LoVo (cell line): ENCODE data around the gene FRYL.

Experiments used
- DNase-seq: peaks from one replicate; pipeline ENCODE4 v3.0.0-alpha.2; 2016; ENCODE audit warnings: low spot score

FRYL gene

DNA sequence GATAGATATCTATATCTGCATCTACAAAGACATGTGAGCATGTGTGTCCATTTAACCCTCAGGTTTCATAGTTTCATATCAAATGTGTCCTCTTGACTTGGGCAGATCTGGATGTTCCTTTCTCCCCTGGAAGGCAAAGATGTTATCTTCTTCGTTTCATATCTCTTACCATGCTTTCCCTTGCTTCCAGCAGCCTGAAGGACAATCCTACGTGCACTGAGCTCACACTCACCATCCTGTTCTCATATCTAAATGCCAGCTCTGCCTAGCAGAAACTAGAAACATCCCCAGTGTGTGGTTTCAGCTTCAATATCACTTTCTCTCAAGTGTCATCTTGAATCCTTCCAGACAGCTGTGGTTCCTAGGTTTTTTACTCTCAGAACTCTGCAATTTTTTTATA is 223.8 kb downstream of the FRYL start:
- DNase-seq = no peak

DNA sequence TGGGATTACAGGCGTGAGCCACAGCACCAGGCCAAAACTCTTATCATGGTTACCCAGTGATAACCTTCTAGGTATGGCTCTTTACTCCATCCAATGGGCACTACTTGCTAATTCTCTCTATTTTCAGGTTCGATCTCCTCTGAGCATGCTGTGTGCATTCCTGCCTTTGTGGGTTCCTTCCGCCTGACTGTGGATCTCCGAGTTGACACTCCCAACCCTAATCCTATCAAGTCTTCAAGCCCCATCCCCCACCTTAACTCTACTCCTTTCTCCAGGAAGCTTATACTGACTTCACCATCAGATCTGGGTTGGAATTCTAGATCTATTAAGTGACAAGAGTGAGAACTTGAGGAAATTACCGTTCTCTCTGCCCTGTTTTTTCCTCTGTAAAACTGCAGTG is 225.5 kb downstream of the FRYL start:
- DNase-seq = no peak

DNA sequence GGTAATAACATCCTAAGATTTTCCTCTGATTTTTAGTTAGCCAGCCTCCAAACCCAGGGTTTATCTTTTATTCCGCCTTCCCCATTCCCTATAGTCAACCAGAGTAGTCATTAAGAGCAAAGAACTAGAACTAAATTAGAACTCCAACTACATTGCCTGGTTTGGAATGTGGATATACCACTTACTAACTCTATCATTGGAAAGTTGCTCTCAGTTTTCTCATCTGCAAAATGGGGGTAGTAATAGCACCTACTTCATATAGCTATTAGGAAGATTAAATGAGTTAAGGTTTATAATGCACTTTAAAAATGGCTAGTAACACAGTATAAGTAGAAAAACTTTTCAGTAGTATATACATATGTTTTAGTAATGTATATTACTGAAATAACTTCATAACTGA is 226.4 kb downstream of the FRYL start:
- DNase-seq = no peak

DNA sequence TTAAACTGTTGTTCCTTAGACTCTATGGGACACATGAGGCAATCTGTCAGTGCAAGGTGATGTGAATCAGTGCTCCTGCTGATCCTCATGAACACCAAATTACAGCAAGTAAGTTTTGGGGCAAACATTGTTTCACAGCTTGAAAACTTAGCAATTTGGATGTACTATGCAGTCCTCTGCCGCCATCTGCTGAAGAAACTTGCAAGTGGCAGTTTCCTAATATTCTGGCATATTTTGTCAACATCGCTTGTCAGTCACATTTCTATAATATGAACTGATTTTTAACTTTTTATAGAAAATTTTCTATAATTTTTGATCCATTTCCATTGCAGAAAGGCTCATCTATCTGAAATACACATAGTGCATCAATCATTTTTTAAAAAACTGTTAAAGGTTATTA is 233.7 kb downstream of the FRYL start:
- peak; percentile 2 for DNase-seq

DNA sequence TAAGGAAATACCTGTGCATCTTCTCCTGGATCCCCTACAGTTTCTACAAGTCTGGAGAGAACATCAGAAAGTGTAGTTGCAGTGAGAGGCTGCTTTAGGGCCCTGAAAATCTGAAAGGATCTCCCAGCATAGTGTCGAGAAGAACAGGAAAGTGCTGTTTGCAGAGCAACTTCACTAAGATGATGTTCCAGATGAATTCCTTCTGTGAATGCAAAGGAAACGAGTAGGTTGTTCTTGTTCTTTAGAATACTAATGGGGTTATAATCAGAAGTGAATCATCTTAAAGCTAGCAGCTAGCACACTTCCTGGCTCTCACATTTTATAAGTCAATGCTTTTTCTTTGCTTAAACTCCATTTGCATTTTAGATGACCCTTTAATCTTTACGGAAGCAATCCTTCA is 236.3 kb downstream of the FRYL start:
- DNase-seq = no peak

DNA sequence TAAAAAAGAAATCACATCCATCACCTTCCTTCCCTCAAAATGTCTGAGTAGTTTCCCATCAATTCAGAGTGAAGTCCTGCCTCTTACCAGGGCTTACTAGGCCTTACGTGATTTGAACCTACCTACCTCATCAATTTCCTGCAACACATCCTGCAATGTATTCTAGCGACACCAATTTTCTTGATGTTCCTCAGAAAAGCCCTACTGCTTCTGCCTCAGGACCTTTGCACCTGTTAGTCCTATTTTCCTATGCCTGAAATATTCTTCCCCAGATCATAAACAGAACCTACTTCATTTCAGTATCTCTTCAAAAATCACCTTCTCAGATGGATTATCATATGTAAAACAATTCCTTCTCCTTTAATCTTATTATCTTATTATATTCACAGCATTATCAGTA is 237.2 kb downstream of the FRYL start:
- no peak for DNase-seq

DNA sequence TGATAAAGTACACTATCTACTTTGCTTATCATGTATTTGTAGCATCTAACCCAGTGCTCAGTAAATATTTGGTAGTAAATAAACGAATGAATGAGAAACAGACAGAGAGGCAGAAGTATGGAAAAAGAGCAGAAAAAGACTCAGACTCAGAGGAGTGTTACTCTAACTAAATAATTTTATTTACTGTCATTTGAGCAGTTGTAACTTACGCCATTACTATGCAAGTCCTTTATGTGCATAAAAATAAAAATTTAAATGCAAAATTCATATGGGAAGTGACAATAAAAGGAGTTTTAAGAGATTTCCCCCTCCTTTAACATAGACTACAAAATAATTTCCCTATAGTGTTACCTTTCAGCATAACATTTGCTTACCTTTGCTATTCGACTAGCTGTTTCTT is 240.5 kb downstream of the FRYL start:
- DNase-seq = no peak

DNA sequence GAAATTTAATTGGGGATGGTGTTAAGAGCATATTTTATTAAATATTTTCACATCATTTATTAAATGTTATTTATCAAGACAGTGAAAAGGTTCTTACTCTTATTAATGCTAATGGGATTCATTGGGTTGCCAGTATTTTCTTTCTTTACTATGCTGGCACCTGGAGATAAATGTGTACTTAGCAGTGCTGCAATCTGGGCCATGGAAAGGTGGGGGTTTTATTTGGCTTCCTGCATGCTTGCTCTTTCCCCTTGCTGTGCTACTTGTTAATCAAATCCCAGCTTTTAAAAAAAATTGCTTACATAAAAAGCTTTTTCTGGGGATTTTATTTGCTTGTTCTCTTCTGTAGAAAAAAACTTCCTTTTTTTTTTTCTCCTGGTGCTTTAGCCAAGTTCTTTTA is 241.7 kb downstream of the FRYL start:
- no peak for DNase-seq

DNA sequence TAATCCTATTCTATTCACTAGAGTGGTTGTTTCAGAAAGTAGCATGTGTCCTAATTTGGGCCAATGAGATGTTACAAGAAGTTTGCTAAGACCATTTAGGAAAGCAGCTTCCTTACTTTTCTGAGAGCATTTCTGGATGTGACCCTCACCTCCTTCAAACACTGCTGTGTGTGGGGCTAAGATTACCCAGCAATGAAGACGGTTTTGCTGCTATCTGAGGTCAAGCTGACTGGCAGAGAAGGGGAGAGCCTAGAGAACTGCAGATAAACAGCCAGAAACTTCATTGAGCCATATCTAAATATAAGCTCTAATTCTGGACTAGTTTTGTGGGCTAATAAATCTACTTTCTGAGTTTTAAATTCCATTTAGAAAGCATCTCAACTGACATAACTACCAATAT is 253.7 kb downstream of the FRYL start:
- no peak for DNase-seq

DNA sequence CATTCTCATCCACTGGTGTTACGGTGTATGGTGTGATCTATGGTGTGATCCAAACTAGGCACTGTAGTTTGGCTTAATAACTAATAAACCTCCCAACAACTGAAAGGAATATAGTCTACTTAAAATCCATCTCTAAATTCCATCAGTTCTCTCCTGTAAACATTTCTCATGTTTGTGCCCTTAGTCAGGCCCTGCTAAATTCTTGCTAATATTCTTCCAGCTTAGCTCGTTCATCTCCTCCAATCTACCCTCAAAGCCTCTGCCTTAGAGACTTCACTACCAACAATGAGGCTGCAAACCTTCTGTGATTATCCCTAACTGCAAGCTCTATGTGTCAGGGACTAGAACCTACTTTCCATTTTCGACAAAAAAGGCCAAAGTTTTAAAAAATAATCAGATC is 261.9 kb downstream of the FRYL start:
- DNase-seq = no peak

DNA sequence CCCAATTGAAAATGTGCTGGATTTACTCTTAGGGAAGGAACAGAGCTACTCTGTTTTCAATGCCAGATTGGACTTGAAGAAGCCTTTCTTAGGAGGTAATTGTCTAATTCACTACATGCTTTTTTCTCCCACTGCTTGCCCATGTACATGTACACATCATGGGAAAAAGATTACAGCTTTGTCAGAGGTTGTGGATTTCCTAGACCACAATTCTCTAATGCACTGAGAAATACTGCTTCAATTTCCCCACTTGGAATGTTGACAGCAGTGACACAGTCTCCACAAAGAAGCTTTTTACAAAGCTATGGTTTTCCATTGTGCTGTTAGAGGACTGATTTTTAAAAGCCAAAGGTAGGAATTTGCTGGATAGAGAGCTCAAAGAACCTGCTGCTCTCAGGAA is 270.5 kb downstream of the FRYL start:
- DNase-seq = no peak

DNA sequence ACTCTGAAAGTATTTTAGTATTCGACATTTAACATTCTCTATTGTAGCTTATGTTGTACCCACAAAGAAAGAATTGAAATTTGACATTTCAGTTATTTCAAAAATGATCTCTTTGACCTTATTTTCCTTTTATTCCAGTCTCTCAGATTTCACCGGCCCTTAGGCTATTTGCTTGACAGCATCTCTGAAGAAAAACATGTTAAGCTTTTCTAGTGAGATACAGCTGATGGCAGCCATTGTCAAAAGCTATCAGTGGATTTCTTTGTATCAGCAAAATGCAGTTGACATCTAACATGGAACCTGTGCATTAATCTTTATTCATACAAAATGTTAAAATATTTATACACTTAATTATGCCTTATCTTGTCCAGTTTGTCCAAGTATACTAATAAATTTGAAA is 273.4 kb downstream of the FRYL start:
- no peak for DNase-seq

DNA sequence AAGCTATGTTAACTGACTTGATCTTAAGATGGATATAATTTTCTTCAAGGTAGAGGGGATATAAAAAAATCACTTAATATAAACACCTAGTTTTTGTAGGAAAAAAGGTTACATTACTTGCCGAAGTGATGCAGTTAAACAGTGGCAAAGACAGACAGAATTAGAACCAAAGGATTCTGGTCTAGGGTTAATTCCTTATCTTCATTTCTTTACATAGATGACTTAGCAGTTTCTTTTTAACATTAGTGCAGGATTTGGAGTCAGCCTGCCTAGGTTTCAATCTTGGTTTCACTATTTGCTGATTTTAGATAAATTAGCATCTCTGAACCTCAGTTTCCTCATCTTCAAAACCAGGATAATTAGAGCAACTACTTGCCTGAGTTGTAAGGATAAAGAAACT is 275.7 kb downstream of the FRYL start:
- DNase-seq = no peak

DNA sequence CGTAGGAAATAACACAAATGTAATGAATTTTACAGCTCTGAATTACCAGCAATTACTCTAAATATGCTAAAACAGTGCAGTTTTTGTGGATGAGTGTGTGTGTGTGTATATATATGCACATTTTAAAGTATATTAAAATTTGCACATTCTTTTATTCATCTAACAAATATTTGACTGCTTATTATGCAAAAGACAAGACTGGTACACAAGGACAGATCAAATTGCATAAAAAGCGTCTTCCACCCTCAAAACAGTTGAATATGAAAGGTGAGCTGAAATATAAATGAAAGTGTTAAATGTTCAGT is 276.1 kb downstream of the FRYL start:
- no peak for DNase-seq

DNA sequence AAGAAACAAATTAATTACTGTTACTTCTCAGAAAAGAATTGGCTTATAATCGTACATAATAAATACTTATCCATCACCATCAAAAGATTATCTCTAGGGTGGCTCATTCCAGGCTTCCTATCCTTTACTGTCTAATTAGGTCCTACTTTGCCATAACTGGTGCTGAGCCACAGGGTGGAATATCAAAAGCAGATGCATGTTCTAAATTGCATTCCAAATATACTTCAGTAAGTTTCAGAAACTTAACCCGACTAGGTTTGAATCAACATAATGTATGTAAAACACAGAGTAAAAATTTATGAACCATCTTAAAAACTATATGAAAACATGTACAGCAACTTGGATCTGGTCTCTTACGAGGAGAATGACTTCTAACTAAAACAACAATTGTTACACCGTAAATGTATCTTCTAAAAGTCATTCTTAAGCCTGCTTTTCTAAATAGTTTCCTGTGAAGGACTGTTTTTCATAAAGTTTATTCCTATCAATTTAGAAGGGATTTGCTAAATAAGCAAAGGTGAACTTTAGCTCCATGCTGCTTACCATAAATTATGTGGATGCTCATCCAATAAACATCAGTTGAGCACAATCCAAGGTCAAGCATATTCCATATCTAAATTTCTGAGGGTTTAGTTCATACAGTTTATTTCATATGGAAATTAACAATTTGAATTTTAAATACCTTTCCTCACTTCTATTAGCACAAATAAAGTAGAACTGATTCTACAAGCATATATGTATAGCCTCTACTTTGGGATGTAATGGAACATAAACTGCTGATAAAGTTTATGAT is 276.6 kb downstream of the FRYL start:
- no peak for DNase-seq

DNA sequence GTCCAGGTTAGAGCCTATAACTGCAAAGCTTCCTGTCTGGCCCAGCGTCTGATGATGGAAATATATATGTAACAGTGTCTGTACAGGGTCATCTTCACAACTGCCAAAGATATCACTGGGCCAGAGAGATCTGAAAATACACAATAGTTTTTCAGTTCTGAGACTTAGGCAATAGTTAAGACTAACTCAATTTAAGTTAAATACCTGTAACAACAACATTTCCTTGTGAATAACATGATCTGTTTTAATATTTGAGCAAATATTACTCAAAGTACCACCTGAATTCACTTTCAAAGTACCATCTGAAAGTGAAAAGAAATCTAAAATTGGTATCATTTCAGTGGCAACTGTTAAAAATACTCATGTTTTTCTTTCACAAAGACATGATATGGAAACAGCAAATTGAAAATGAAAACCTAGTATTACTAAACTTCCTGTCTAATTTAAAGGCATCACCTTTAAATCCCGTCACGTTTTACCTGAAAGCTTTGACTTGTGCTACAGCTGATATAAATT is 280.5 kb downstream of the FRYL start:
- no peak for DNase-seq

DNA sequence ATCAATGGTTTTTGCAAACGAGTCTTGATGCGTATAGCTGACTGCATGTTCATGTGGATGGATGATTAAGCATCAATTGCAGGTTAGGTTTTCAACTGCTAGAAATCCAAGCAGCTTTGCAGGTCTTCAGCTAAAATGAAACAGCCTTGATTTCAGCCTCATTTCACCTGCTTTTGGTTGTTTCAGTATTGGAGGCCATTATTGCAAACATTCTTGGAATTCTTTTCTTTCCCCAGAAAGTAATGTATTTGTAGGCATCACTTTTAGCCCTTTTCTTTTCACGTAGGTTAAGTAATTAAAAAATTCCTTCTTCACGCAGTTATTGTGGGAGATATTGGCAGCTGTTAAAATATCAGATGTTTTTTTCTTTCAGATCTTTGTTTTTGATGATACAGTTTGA is 281.2 kb downstream of the FRYL start:
- DNase-seq = no peak

DNA sequence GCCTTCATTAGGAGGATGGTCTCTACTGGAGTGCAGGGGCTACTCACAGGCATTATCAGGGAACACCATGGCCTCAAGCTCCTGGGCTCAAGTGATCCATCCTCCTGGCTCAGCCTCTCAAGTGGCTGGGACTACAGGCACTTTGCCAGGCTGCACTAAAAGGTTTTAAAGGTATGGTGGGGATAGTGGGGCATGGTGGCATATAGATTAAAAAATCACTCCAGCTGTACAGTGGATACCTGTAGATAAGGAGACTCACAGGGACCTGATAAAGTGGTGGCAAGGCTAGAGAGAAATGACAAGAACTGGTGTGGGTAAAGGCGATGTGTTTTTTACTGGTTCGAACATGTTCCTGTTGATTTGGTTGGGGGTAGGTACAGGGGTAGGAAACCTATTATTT is 284.1 kb downstream of the FRYL start:
- DNase-seq = no peak

DNA sequence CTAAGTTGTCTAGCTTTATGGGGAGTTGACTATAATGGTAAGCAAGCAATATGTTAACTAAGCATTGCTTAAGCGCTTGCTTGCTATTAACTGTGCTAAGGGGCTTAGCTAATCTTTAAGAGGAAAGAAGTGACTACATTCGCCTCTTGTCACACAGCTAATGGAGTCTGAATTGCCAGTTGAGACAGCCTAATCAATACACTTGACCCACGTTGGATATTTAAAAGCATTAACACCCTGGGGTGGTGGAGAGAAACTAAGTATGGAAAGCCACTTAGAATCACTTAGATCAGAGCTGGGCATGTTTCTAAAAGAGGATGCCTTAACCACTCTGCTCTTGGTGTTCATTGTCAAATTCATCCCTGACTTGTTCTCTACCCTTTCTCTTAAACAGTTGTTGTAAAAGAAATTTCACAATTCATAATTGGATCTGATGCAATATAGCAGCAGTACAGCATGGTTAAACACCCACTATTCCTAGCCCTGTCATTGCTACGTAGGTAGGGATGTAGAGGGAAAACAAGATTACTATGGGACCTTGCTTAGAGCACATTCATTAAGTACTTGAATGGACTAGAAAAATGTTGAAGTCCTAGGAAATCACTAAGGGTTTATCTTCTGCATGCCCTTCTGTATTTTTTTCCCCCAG is 286.5 kb downstream of the FRYL start:
- DNase-seq = no peak

DNA sequence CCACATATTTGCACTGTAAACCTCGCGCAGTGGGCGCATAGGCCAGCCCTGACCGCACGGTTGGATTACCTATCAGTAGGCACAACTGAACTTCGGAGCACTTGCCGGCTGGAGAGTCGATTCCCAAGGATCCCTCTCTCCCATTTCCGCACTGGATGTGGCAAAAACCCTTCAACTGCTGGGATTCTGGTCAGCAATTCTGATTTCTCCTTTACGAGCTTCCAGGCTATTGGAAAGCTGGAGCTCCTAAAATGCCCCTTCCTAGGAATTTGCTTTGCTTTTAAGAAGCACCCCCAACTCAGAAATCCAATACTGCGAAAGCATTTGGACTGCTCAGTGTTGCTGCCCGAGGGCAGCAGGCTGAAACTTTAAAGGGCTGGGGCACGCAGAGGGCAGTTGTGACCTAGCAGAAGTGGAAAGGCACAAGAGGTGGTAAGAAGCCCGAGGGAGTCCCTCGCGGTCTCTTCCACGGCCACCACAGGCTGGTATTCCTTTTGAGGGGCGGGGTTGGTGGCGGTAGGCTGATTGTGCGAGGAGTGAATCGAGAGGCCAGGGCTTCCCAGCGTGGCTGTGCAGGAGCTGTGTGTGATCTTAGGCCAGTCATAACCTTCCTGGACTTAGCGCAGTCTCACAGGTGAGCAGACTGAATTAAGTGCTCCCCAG is 288.4 kb downstream of the FRYL start:
- DNase-seq = no peak

DNA sequence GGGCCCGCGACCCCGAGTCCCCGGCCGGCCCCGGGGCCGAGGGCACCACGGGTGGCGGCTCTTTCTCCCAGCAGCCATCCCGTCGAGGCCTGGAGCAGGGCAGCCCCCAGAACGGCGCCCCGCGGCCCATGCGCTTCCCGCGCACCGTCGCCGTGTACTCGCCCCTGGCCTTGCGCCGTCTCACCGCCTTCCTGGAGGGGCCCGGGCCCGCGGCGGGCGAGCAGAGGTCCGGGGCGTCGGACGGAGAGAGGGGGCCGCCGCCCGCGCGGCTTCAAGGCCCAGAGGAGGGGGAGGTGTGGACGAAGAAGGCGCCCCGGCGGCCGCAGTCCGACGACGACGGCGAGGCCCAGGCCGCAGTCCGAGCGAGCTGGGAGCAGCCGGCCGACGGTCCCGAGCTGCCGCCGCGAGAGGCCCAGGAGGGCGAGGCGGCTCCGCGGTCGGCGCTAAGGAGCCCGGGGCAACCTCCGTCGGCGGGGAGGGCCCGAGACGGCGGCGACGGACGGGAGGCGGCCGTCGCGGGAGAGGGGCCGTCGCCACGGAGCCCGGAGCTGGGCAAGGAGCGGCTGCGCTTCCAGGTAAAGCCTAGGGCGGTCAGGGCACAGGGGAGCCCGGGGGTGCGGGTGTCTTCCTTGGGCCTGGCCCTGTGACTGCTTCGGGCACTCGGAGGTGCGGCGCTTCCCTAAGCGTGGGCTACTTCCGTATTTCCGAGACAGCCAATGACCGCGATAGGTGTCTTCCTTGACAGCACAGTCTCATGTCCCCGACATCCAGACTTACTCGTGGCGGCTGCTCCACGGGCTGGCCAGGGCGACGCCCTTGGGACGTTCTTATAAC is 289.2 kb downstream of the FRYL start:
- DNase-seq = no peak

DNA sequence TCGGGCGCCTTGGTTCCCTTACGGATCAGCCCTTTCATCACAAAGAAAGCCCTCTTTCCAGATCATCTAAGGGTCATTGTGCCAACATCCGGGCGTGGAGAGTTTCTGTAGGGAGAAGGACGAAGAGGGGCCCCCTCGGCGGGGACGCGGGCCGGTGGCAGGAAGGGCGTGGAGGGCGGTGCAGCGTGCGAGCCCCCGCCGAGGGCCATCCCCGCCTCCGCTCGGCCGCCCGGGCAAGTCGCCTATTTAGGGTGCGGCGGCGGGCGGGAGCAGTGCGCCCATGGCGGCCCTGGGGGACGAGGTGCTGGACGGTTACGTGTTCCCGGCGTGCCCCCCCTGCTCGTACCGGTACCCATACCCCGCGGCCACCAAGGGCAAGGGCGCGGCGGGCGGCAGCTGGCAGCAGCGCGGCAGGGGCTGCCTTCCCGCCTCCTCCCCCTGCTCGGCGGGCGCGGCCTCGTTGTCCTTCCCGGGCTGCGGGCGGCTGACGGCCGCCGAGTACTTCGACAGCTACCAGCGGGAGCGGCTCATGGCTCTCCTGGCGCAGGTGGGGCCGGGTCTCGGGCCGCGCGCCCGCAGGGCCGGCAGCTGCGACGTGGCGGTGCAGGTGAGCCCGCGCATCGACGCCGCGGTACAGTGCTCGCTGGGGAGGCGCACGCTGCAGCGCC is 289.9 kb downstream of the FRYL start, which contains the start of gene ZAR1:
ZAR1 (plus strand) TSS at position 241 of the 668 bp plus-strand sequence; CDS start at position 281, 40 bp downstream.
- peak; percentile 2 for DNase-seq
